K562 (cell line): ENCODE results near the gene HSBP1L1.

ENCODE experiments used
- CBX3 ChIP-seq, 2 experiments: IDR thresholded peaks; 1 replicate in 1 of 2; 2 replicates in 1 of 2; pipeline ENCODE4 v1.6.1; 2012; ENCODE audit warnings: inconsistent platforms in 2 of 2, low read length in 2 of 2, borderline replicate concordance in 1 of 2, control low read depth in 1 of 2
- EZH2 ChIP-seq: IDR thresholded peaks from 2 replicates; pipeline ENCODE4 v1.6.1; 2012; ENCODE audit warnings: low read depth, mild to moderate bottlenecking, inconsistent platforms, low read length, borderline replicate concordance
- HDAC1 ChIP-seq, 2 experiments: fragments of 450-650 bp; IDR thresholded peaks; 2 replicates each; pipeline ENCODE4 v1.6.1; 2016 to 2017; ENCODE audit warnings: inconsistent platforms in 1 of 2, mild to moderate bottlenecking in 1 of 2, moderate library complexity in 1 of 2
- NKRF ChIP-seq: fragments of 450-650 bp; IDR thresholded peaks from 2 replicates; pipeline ENCODE4 v1.6.1; 2016; ENCODE audit warnings: borderline replicate concordance
- REST ChIP-seq, 2 experiments: fragments of 450-650 bp; formaldehyde crosslinking in 1 of 2; IDR thresholded peaks; 2 replicates each; pipeline versions ENCODE4 v1.4.0 to v1.6.1; 2014 to 2020; ENCODE audit warnings: mild to moderate bottlenecking in 2 of 2, borderline replicate concordance in 1 of 2, low read depth in 1 of 2
- SMARCE1 ChIP-seq: fragments of 450-650 bp; IDR thresholded peaks from 2 replicates; pipeline ENCODE4 v1.7.1; 2016; ENCODE audit warnings: mild to moderate bottlenecking
- SPI1 ChIP-seq: IDR thresholded peaks from 2 replicates; pipeline ENCODE4 v1.6.1; 2011; ENCODE audit warnings: low read depth, low read length, control low read depth, borderline replicate concordance
- TCF7 ChIP-seq: sonication (generic); IDR thresholded peaks from 2 replicates; pipeline ENCODE4 v1.6.1; 2016; ENCODE audit warnings: antibody characterized with exemption, borderline replicate concordance
- TOE1 ChIP-seq, 2 experiments: fragments of 450-650 bp in 1 of 2; sonication (generic) in 1 of 2; formaldehyde crosslinking in 1 of 2; IDR thresholded peaks; 2 replicates each; pipeline versions ENCODE4 v1.7.1 to v1.8.0; 2016 to 2022; ENCODE audit warnings: borderline replicate concordance in 2 of 2, mild to moderate bottlenecking in 2 of 2, antibody characterized with exemption in 1 of 2, inconsistent platforms in 1 of 2, low read depth in 1 of 2, missing genetic modification reagents in 1 of 2, moderate library complexity in 1 of 2
- ZNF239 ChIP-seq: fragments of 250-450 bp; sonication (Bioruptor Pico); IDR thresholded peaks from 2 replicates; pipeline ENCODE4 v1.4.0; 2020; ENCODE audit warnings: mild to moderate bottlenecking
- ZNF277 ChIP-seq: fragments of 250-450 bp; sonication (Bioruptor Pico); IDR thresholded peaks from 2 replicates; pipeline ENCODE4 v1.8.0; 2022; ENCODE audit warnings: inconsistent platforms, mild to moderate bottlenecking, moderate library complexity, borderline replicate concordance
- ZNF589 ChIP-seq: fragments of 200-800 bp; sonication (Bioruptor generic); IDR thresholded peaks from 2 replicates; pipeline ENCODE4 v1.6.1; 2016; ENCODE audit warnings: low read depth, missing genetic modification characterization, missing compliant biosample characterization
- TF ChIP-seq, protein P1 (sequence below), 3 experiments: IDR thresholded peaks in 2 of 3; conservative IDR thresholded peaks in 1 of 3; 2 replicates each; pipeline ENCODE4 v1.5.1; 2011 to 2012; ENCODE audit warnings: low read length in 3 of 3, mild to moderate bottlenecking in 3 of 3, control low read depth in 2 of 3, improper control_type of control experiment in 1 of 3, inconsistent platforms in 1 of 3, low read depth in 1 of 3, mixed read lengths in 1 of 3, moderate library complexity in 1 of 3; ENCODE audit not compliant: insufficient read depth in 2 of 3

GRCh38 chr18:79948719-79949411 lies 15.6 kb upstream of the HSBP1L1 start:
- TF ChIP-seq, protein P1, sequence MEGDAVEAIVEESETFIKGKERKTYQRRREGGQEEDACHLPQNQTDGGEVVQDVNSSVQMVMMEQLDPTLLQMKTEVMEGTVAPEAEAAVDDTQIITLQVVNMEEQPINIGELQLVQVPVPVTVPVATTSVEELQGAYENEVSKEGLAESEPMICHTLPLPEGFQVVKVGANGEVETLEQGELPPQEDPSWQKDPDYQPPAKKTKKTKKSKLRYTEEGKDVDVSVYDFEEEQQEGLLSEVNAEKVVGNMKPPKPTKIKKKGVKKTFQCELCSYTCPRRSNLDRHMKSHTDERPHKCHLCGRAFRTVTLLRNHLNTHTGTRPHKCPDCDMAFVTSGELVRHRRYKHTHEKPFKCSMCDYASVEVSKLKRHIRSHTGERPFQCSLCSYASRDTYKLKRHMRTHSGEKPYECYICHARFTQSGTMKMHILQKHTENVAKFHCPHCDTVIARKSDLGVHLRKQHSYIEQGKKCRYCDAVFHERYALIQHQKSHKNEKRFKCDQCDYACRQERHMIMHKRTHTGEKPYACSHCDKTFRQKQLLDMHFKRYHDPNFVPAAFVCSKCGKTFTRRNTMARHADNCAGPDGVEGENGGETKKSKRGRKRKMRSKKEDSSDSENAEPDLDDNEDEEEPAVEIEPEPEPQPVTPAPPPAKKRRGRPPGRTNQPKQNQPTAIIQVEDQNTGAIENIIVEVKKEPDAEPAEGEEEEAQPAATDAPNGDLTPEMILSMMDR (IDR thresholded peaks at IDR 0.05 in 2 of 3, conservative IDR thresholded peaks at IDR 0.05 in 1 of 3; ENCODE audit: insufficient read depth in 2 of 3, low read depth in 1 of 3, low read length in 3 of 3): no peak
- TF ChIP-seq ZNF277 (CRISPR knock-in tag): no peak
- no peak for TF ChIP-seq REST (IDR thresholded peaks at IDR 0.05; ENCODE audit: borderline replicate concordance)
- no peak for TF ChIP-seq REST (CRISPR knock-in tag; IDR thresholded peaks at IDR 0.05; ENCODE audit: low read depth)
- no peak for TF ChIP-seq TOE1 (IDR thresholded peaks at IDR 0.05; ENCODE audit: borderline replicate concordance)
- TF ChIP-seq TOE1 (CRISPR knock-in tag; IDR thresholded peaks at IDR 0.05; ENCODE audit: borderline replicate concordance, low read depth): no peak
- no peak for TF ChIP-seq ZNF239
- no peak for TF ChIP-seq HDAC1 (IDR thresholded peaks at IDR 0.05)
- no peak for TF ChIP-seq SMARCE1
- TF ChIP-seq CBX3 (IDR thresholded peaks at IDR 0.05; ENCODE audit: borderline replicate concordance in 1 of 2, low read length in 2 of 2): no peak
- no peak for TF ChIP-seq SPI1
- no peak for TF ChIP-seq TCF7
- TF ChIP-seq ZNF589 (CRISPR knock-in tag): no peak
- no peak for TF ChIP-seq EZH2
- no peak for TF ChIP-seq NKRF
